Heart right ventricle (tissue), 16 donors: ENCODE results near the gene DDX24. TPM values are rescaled to one million over a fixed set of nuclear protein-coding genes. Genes with fewer than 3 reads are reported as not detected.
"Not testable (repeated sequence)": the region's sequence is repeated elsewhere in the genome, so short reads cannot be mapped to it uniquely, and the experiment has no call there.

Experiments
- ATAC-seq, 8 donors: fragments of 200-7000 bp; cut with Tn5 transposase; one replicate each; pipeline ENCODE4 v1.9.1; 2020; ENCODE audit warnings: mild to moderate bottlenecking in 8 of 8, moderate library complexity in 8 of 8, moderate number of reproducible peaks in 1 of 8
- DNase-seq, 2 donors: peaks; one replicate each; pipeline ENCODE4 v3.0.0-alpha.2; 2020
- H3K27ac ChIP-seq, 10 donors: fragments of 200-600 bp; sonication (generic) in 2 of 10; one replicate each; pipeline versions ENCODE4 v1.5.0 to v1.8.0; 2020 to 2022; ENCODE audit warnings: mild to moderate bottlenecking in 3 of 10
- H3K27me3 ChIP-seq, 7 donors: fragments of 200-600 bp; one replicate each; pipeline ENCODE4 v1.8.0; 2021 to 2022; ENCODE audit warnings: mild to moderate bottlenecking in 2 of 7
- H3K36me3 ChIP-seq, 9 donors: fragments of 200-600 bp; sonication (generic) in 1 of 9; one replicate each; pipeline versions ENCODE4 v1.5.0 to v1.8.0; 2020 to 2022; ENCODE audit warnings: mild to moderate bottlenecking in 2 of 9
- H3K4me1 ChIP-seq, 9 donors: fragments of 200-600 bp; sonication (generic) in 1 of 9; one replicate each; pipeline versions ENCODE4 v1.5.0 to v1.8.0; 2020 to 2022; ENCODE audit warnings: mild to moderate bottlenecking in 4 of 9
- H3K4me3 ChIP-seq, 10 donors: fragments of 200-600 bp; sonication (generic) in 2 of 10; one replicate each; pipeline versions ENCODE4 v1.5.0 to v1.8.0; 2020 to 2022; ENCODE audit warnings: mild to moderate bottlenecking in 7 of 10, moderate library complexity in 2 of 10
- H3K9me3 ChIP-seq, 11 donors: fragments of 200-600 bp in 10 of 11; sonication (generic) in 2 of 11; one replicate each; pipeline versions ENCODE4 v1.5.0 to v1.8.0; 2013 to 2022; ENCODE audit warnings: mild to moderate bottlenecking in 2 of 11, control low read depth in 1 of 11, moderate library complexity in 1 of 11
- WGBS, 2 donors: extraction: QIAGEN DNeasy Blood & Tissue Kit; methylation state at CpG; one replicate each; pipeline ENCODE4 v1.1.7; 2013; ENCODE audit warnings: inconsistent platforms in 1 of 2; 5-methylcytosine and 5-hydroxymethylcytosine counted together
- intact Hi-C, 10 donors: fragments of 100-400 bp; cut with DNase I; formaldehyde crosslinking; loops; one replicate each; pipeline versions ENCODE4 v1.11.1 to v1.14.2; 2022
- polyA plus RNA-seq, 2 donors: library from polyadenylated mRNA; stranded (reverse); fragments of 200-250 nt; gene quantifications; one replicate each; pipeline ENCODE4 v1.2.3, GENCODE V29; 2013
- total RNA-seq, 10 donors: library from RNA; stranded (reverse); fragmentation: NEBNext Ultra II Directional in 3 of 10; extraction: Animal tissue kit (Norgen Biotek cat#: 25700) in 3 of 10; gene quantifications; one replicate each; pipeline versions ENCODE4 v1.2.1 to v1.2.4, GENCODE V29; 2021 to 2023
- TF ChIP-seq, protein P1 (sequence below), 9 donors: fragments of 200-600 bp; sonication (generic) in 2 of 9; IDR thresholded peaks; one replicate each; pipeline versions ENCODE4 v1.5.0 to v1.8.0; 2021 to 2022; ENCODE audit warnings: antibody characterized with exemption in 9 of 9, mild to moderate bottlenecking in 5 of 9, moderate library complexity in 1 of 9
- donor health status: Arrhythmogenic right ventricular cardiomyopathy.
- donor health status: ischemic (EF 13 %, LVEDD 7.1; RV severe dilation, severe dysfunction).
- donor health status: healthy with polysubstance abuse.
- donor health status: DM: no; HTN: yes; CAD: no.
- donor health status: DM: no; HTN: no; CAD: no.
- donor health status: ischemic (EF 25% LVEDD 6.9; RV normal size, moderate dysfunction).
- donor health status: ischemic (EF 25% LVEDD 5.7; RV mildly dilated, moderate dysfunction).
- donor health status: healthy.
- donor health status: DM: yes; HTN: yes; CAD: no.
- donor health status: Ischemic cardiomyopathy.
- donor health status: ischemic (EF 35%, LVEDD 5.7; RV mildly dilated, moderate dysfunction).
- donor health status: nonischemic (EF 11% LVEDD 7.7; RV severe dilation, severe dysfunction).
- donor health status: DM: yes; HTN: yes; CAD: no.
- donor health status: PGD.
- donor health status: ischemic (EF 29% LVEDD 5.4; RV normal size, mild dysfunction).
- donor health status: nonischemic (EF 23%, LVEDD 6.1; RV moderate dilation, normal function).

DDX24 gene
- total and polyA plus RNA-seq, 12 donors: 94.1 to 269 (median 234) TPM

DNA sequence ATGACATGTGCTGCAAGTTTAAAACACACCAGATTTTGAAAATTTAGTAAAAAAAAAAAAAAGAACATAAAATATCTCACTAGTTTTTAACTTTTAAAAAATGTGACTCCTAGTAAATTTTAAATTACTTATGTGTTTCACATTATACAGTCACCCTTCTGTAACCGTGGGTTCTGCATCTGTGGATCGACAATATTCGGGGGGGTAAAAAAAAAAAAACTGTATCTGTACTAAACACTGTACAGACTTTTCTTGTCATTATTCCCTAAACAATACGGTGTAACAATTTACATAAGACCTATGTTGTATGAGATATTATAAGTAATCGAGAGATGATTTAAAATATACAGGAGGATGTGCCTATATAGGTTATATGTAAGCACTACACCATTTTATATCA lies 3.2 kb downstream of the DDX24 start:
- no peak for DNase-seq
- H3K27ac ChIP-seq: no peak overlapping the region
- TF ChIP-seq, protein P1, sequence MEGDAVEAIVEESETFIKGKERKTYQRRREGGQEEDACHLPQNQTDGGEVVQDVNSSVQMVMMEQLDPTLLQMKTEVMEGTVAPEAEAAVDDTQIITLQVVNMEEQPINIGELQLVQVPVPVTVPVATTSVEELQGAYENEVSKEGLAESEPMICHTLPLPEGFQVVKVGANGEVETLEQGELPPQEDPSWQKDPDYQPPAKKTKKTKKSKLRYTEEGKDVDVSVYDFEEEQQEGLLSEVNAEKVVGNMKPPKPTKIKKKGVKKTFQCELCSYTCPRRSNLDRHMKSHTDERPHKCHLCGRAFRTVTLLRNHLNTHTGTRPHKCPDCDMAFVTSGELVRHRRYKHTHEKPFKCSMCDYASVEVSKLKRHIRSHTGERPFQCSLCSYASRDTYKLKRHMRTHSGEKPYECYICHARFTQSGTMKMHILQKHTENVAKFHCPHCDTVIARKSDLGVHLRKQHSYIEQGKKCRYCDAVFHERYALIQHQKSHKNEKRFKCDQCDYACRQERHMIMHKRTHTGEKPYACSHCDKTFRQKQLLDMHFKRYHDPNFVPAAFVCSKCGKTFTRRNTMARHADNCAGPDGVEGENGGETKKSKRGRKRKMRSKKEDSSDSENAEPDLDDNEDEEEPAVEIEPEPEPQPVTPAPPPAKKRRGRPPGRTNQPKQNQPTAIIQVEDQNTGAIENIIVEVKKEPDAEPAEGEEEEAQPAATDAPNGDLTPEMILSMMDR (IDR thresholded peaks at IDR 0.05): no peak
- 65 to 66% methylated on average over 5 of the region's 5 CpGs for WGBS, 2 donors
- H3K4me3 ChIP-seq: peak overlapping the region in 9 of 10 donors; percentile 16 to 99 (median 97)
- peaks cover 10 to 66% (median 57%) of the 10 kb centered on the region in 9 donors for H3K4me1 ChIP-seq
- no peaks in the 10 kb centered on the region for H3K27me3 ChIP-seq
- H3K9me3 ChIP-seq: peaks cover 0 to 35% (median 14%) of the 10 kb centered on the region in 11 donors
- intact Hi-C loops: loop anchor here in 2 of 10 donors (5.0 kb wide), 2 partner anchors 41 to 54 kb away; no protein-coding TSS in a partner anchor
- H3K36me3 ChIP-seq: peaks cover 0 to 55% (median 10%) of the 10 kb centered on the region in 9 donors
- no peak for ATAC-seq

- Histone ChIP-seq H3K36me3 (peaks cover 0 to 55% (median 10%) of the 10 kb centered on the region in 9 donors), H3K4me1 (peaks cover 10 to 65% (median 56%) of the 10 kb centered on the region in 9 donors), H3K4me3 (peak overlapping the region in 9 of 10 donors; percentile 10 to 99 (median 97)), H3K27me3 (no peaks in the 10 kb centered on the region), H3K9me3 (peaks cover 0 to 38% (median 14%) of the 10 kb centered on the region in 11 donors), H3K27ac (no peak overlapping the region)
- ATAC-seq (no peak), DNase-seq (no peak)
- intact Hi-C loops: loop anchor here in 2 of 10 donors (5.0 kb wide), 2 partner anchors 40 to 55 kb away; no protein-coding TSS in a partner anchor
- TF ChIP-seq, protein P1 (IDR thresholded peaks at IDR 0.05): no peak
- WGBS, 2 donors: 59 to 61% methylated on average over 7 of the region's 7 CpGs
Measured at GRCh38 chr14:94077111-94077821, 3.7 kb downstream of the DDX24 start.

DNA sequence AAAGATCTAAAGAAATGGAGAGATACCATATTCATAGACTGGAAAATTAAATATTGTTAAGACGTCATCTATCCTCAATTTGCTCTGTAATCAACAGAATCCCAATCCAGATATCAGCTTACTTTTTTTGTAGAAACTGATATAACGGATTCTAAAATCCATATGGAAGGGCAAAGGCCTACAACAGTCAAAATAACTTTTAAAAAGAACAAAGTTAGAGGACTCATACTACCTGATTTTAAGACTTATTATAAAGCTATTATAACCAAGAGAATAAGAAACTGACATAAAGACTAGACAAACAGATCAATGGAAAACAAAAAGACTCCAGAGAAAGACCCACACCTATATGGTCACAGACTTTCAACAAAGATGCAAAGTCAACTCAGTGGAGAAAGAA lies 6.0 kb downstream of the DDX24 start:
- ATAC-seq (no peak), DNase-seq (no peak)
- Histone ChIP-seq H3K9me3 (peaks cover 0 to 51% (median 14%) of the 10 kb centered on the region in 11 donors), H3K4me1 (peaks cover 10 to 53% (median 48%) of the 10 kb centered on the region in 9 donors), H3K36me3 (peaks cover 0 to 55% (median 10%) of the 10 kb centered on the region in 9 donors), H3K27ac (no peak overlapping the region), H3K4me3 (no peak overlapping the region), H3K27me3 (no peaks in the 10 kb centered on the region)
- WGBS, 2 donors: 96 to 97% methylated on average over 2 of the region's 2 CpGs
- intact Hi-C loops: loop anchor here in 2 of 10 donors (5.0 kb wide), 2 partner anchors 38 to 57 kb away; no protein-coding TSS in a partner anchor
- TF ChIP-seq, protein P1 (IDR thresholded peaks at IDR 0.05): no peak

DNA sequence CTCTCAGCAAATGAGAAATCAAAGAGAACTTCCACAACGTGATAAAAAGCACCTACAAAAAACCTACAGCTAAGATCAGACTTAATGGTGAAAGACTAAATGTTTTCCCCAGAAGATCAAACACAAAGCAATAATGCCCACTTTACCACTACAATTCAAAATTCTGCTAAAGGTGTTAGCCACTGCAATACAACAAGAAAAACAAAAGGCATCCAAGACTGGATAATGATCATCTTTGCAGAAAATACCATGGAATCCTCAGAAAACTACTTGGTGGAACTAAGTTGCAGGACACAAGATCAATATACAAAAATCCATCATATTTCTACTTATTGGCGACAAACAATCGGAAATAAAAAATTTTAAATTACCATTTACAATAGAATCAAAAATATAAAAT lies 6.5 kb downstream of the DDX24 start:
- ATAC-seq (no peak), DNase-seq (no peak)
- TF ChIP-seq, protein P1 (IDR thresholded peaks at IDR 0.05): no peak
- Histone ChIP-seq H3K4me3 (no peak overlapping the region), H3K27me3 (no peaks in the 10 kb centered on the region), H3K9me3 (peaks cover 0 to 56% (median 14%) of the 10 kb centered on the region in 11 donors), H3K27ac (no peak overlapping the region), H3K36me3 (peaks cover 0 to 55% (median 10%) of the 10 kb centered on the region in 9 donors), H3K4me1 (peaks cover 10 to 48% (median 44%) of the 10 kb centered on the region in 9 donors)
- 91 to 93% methylated on average over 3 of the region's 3 CpGs for WGBS, 2 donors
- intact Hi-C loops: no loop called here

GRCh38 chr14:94072076-94072475 lies 8.9 kb downstream of the DDX24 start:
- H3K27me3 ChIP-seq, DNase-seq, H3K4me3 ChIP-seq, ATAC-seq, intact Hi-C loops, H3K27ac ChIP-seq: not testable (repeated sequence)
- WGBS, 2 donors: 93 to 97% methylated on average over 3 of the region's 3 CpGs
- Histone ChIP-seq H3K9me3 (peaks cover 0 to 77% (median 14%) of the 10 kb centered on the region in 11 donors), H3K4me1 (peaks cover 0 to 31% (median 23%) of the 10 kb centered on the region in 9 donors), H3K36me3 (peaks cover 0 to 31% (median 0%) of the 10 kb centered on the region in 9 donors)
